HG03558 (cell line): ENCODE measurements around the gene CABLES1.
"Not testable (repeated sequence)": the region's sequence is repeated elsewhere in the genome, so short reads cannot be mapped to it uniquely, and the experiment has no call there.

Source experiments
- ATAC-seq: cut with Tn5 transposase; IDR thresholded peaks from one replicate; pipeline ENCODE4 v1.9.1; 2021; ENCODE audit warnings: moderate number of reproducible peaks; ENCODE audit not compliant: unreplicated experiment; ENCODE audit errors: extremely low read depth

Gene CABLES1

GRCh38 chr18:23141104-23141999 is 6.1 kb downstream of the CABLES1 start:
- ATAC-seq = no peak

- ATAC-seq = no peak
Observed at GRCh38 chr18:23142251-23142929, 7.1 kb downstream of the CABLES1 start.

GRCh38 chr18:23143016-23143814 is 7.9 kb downstream of the CABLES1 start:
- ATAC-seq = no peak

GRCh38 chr18:23143815-23144261 is 8.6 kb downstream of the CABLES1 start:
- ATAC-seq = no peak

- ATAC-seq = no peak
Observed at GRCh38 chr18:23144640-23145039, 9.4 kb downstream of the CABLES1 start.

GRCh38 chr18:23145621-23146020 is 10.3 kb downstream of the CABLES1 start:
- ATAC-seq = no peak

- no peak for ATAC-seq
Observed at GRCh38 chr18:23146861-23147469, 11.7 kb downstream of the CABLES1 start.

- no peak for ATAC-seq
Observed at GRCh38 chr18:23148382-23148781, 13.1 kb downstream of the CABLES1 start.

- no peak for ATAC-seq
Observed at GRCh38 chr18:23149570-23149969, 14.3 kb downstream of the CABLES1 start.

GRCh38 chr18:23151414-23152099 is 16.3 kb downstream of the CABLES1 start:
- ATAC-seq = no peak

GRCh38 chr18:23154030-23154429 is 18.7 kb downstream of the CABLES1 start:
- no peak for ATAC-seq

GRCh38 chr18:23154823-23155500 is 19.7 kb downstream of the CABLES1 start:
- no peak for ATAC-seq

- ATAC-seq = no peak
Observed at GRCh38 chr18:23155537-23155936, 20.3 kb downstream of the CABLES1 start.

GRCh38 chr18:23156134-23156533 is 20.8 kb downstream of the CABLES1 start:
- no peak for ATAC-seq

- ATAC-seq = no peak
Observed at GRCh38 chr18:23158058-23158457, 22.8 kb downstream of the CABLES1 start.

GRCh38 chr18:23158884-23159283 is 23.6 kb downstream of the CABLES1 start:
- not testable (repeated sequence) for ATAC-seq

GRCh38 chr18:23159344-23159743 is 24.1 kb downstream of the CABLES1 start:
- no peak for ATAC-seq

- no peak for ATAC-seq
Observed at GRCh38 chr18:23162473-23162872, 27.2 kb downstream of the CABLES1 start.
